Tibial nerve (tissue), 3 donors: ENCODE measurements around the gene SLC25A17.

Source experiments
- POLR2A ChIP-seq, 2 donors: fragments of 450-650 bp; IDR thresholded peaks; one replicate each; pipeline ENCODE4 v1.6.1; 2017; ENCODE audit warnings: antibody characterized with exemption in 2 of 2, mild to moderate bottlenecking in 2 of 2, moderate library complexity in 2 of 2
- TF ChIP-seq, protein P1 (sequence below), 5 experiments: fragments of 200-600 bp in 3 of 5; fragments of 450-650 bp in 2 of 5; sonication (generic) in 3 of 5; IDR thresholded peaks; one replicate each; pipeline ENCODE4 v1.5.1; 2016 to 2019; ENCODE audit warnings: antibody characterized with exemption in 5 of 5, mild to moderate bottlenecking in 3 of 5, moderate library complexity in 2 of 5

DNA sequence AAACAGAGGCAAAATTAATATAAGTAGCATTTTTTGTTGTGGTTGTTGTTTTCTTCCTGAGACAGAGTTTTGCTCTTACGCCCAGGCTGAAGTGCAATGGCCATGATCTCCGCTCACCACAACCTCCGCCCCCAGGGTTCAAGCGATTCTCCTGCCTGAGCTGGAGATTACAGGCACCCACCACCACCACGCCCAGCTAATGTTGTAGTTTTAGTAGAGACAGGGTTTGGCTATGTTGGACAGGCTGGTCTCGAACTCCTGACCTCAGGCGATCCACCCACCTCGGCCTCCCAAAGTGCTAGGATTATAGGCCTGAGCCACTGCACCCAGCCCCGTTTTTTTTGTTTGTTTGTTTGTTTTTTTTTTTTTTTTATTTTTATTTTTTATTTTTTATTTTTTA lies 75.4 kb downstream of the SLC25A17 start:
- TF ChIP-seq, protein P1, sequence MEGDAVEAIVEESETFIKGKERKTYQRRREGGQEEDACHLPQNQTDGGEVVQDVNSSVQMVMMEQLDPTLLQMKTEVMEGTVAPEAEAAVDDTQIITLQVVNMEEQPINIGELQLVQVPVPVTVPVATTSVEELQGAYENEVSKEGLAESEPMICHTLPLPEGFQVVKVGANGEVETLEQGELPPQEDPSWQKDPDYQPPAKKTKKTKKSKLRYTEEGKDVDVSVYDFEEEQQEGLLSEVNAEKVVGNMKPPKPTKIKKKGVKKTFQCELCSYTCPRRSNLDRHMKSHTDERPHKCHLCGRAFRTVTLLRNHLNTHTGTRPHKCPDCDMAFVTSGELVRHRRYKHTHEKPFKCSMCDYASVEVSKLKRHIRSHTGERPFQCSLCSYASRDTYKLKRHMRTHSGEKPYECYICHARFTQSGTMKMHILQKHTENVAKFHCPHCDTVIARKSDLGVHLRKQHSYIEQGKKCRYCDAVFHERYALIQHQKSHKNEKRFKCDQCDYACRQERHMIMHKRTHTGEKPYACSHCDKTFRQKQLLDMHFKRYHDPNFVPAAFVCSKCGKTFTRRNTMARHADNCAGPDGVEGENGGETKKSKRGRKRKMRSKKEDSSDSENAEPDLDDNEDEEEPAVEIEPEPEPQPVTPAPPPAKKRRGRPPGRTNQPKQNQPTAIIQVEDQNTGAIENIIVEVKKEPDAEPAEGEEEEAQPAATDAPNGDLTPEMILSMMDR (IDR thresholded peaks at IDR 0.05) = no peak
- TF ChIP-seq POLR2A (IDR thresholded peaks at IDR 0.05) = no peak
